Stimulated activated CD4-positive, alpha-beta T cell treated with anti-CD3 and anti-CD28 coated beads, Interleukin-4, amount 100 ng/mL, for 48 hours (primary cell): Measurements from ENCODE around the gene PDE4D.
"Not testable (repeated sequence)": the region's sequence is repeated elsewhere in the genome, so short reads cannot be mapped to it uniquely, and the experiment has no call there.

ENCODE experiments used
- DNase-seq, 2 donors: peaks; one replicate each; pipeline ENCODE4 v3.0.0-alpha.2; 2020; ENCODE audit warnings: low read depth in 2 of 2

The PDE4D gene

DNA sequence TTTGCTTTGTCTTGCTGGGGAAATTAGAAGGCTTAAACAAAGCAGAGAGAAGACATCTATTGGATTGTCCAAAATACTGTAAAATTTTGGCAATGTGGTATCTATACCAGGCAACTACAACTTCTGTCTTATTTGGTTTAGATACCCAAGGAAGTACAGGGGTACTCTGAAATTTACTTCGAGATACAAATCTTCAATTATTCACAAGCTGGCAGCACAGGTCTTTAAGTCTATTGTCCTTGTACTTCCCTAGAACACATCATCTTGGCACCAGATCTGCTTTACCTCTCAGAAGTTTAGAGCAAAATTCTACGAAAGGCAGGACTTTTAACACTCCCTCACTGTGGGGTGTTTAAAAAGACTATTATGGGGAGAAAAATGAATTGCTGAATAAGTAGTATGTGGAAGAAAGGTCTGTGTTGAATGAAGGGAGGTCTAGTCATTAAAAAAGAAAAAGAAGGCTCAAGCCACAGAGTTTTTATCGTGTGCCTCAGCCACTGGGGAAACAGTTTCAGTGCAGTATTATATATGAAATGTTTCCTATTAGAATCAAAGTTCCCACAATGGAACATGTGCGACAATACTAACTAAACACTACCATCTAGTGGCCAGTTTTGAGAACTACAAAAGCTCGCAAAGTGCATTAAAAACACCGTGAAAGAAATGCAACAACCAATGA is 93.7 kb downstream of the PDE4D start:
- no peak for DNase-seq

DNA sequence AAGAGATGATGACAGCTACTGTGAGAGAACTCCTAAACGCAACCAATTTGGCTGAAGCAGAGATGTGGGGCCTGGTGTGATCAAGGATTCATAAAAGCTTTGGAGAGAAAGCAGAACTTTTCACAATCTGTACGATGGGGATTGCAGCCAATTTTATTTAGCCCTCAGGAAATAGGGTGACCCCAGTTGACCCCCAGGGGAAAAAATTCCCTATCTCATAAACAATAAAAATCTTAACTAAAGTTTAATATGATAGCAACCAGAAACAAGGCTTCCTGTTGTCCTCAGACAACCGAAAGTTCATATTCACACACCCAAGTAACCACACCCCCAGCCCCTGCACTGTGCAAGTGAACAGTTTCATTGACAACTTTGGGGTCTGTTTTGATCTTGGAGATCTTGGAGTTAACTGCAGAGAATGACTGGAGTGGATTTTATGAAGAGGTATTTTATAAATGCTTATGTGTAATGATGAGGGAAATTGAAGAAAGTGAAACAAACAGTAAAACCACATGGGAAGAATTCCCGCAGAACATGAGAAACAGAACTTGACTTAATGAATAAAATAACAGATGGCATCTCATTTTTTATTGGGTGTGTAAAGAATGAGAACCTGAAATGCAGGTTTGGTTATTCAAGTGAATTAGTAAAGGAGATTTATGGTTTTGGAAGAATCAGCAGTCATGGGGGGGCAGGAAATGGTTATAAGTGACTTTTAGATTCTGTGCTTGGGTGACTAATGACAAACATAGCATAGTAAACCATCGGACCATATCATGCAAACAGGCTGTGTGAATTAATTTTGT is 94.5 kb downstream of the PDE4D start:
- no peak for DNase-seq

- DNase-seq: no peak
Measured at GRCh38 chr5:59795141-59795540, 98.4 kb downstream of the PDE4D start.

DNA sequence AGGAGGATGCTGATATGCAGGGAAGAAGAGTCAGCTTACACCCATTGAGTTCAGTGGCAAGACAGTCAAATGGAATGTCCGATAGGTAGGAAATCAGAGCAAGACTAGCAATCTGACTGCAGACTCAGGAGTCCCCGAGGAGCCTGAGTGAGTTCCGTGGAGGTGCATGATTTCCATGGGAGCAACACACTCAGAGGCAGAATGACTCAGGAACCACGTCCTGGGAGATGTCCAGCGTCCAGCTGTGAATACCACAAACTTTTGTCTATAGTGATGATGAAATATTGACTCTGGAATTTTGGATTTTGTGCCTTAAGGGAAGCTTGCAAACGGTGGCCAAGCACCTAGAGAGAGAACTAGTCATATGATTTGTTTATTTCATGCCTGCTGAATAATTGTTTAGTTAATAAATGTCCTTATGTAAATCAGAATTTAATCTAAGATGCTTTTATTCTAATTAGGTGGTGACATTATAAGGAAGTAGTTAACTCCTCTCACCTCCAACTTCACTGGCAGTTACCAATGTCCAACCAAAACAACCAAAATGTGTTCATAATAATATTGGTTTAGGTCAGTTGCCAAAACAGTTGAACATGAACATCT is 100.4 kb downstream of the PDE4D start:
- no peak for DNase-seq

GRCh38 chr5:59791617-59792016 is 101.9 kb downstream of the PDE4D start:
- no peak for DNase-seq

DNA sequence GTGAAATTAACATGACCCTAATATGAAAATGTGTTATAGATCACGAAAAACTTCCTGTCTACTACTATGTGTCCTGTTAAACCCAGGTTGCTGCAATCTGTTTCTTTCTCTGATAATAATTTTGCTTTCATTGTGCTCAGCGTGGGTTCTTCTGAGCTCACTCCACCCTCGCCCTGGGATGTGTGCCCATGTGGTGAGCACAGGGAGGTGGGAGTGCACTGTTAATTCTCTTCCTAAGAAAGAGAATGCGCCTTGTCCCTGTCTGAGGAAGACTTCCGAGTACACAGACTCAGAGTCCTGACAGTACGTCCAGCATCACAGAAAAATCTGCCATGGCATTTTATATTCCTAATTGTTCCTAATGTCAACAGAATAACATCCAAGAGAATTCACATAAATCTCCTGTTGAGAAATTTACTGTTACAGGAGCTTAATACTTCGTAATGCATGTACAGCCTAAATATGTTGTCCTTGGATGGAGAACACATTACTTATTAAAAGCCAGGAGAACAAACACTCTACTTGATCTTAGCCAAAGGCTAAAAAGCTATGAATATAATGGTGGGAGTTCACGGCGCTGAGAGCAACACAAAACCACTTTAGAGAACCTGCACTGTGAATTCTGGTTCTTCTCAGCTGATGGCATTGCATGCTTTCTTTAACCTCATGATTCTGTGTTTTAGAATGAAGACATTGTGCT is 102.6 kb downstream of the PDE4D start:
- no peak for DNase-seq

GRCh38 chr5:59790376-59790775 is 103.2 kb downstream of the PDE4D start:
- no peak for DNase-seq

DNA sequence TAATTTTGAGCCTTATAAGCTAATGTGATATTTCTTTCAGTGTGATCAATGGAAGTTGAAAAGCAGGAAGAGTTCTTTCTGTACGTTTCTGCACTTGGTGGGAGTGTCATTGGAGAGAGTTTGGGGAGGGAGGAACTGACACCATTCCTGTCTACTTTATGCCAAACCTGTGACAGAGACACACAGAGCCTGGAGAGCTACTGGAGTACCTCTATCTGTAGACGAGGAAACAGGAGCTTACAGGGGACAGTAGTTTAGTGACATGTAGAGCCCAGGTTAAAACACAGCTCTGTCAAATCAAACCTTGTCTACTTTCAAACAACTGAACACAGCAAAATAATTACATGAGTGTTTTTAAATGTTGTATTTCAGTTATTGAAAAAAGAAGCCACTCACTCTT is 103.6 kb downstream of the PDE4D start:
- DNase-seq: no peak

DNA sequence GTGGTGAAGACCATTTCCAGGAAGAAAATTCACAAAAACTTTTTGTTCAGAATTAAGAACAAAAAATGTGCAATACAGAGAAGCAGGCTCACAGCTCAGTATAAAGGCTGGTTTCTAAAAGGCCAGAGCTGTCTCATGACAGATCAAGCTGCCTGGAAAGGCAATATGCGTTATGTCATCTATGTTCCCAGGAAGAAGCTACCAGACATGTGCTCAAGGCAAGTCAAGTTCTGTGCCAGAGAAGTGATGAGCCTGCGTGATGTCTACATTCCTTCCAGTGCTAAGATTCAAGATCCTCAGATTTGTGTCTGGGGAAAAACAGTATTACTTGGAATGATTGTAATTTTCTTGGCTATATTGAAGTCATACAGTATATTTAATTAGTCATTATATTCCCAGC is 104.3 kb downstream of the PDE4D start:
- no peak for DNase-seq

DNA sequence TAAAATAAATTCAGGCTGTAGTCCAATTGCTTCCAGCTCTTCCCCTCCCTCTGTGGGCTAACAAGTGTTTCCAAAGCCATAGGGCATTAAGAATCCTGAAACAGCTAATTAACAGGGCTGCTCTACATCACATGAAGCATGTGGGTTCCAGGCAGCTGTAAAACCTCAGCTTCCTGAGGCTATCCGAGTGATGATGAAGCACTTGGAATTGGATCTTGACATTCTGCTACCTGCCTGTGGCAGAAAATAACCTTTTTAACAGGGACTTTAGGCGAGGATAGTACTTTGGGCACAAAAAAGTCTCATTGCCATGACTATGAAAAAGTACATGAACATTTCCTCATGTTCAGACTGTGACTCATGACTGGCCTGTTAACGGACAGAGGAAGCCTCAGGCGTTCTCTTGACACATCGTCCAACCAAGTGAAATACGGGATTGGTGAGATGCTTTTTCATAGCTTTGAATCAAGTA is 107.2 kb downstream of the PDE4D start:
- no peak for DNase-seq

DNA sequence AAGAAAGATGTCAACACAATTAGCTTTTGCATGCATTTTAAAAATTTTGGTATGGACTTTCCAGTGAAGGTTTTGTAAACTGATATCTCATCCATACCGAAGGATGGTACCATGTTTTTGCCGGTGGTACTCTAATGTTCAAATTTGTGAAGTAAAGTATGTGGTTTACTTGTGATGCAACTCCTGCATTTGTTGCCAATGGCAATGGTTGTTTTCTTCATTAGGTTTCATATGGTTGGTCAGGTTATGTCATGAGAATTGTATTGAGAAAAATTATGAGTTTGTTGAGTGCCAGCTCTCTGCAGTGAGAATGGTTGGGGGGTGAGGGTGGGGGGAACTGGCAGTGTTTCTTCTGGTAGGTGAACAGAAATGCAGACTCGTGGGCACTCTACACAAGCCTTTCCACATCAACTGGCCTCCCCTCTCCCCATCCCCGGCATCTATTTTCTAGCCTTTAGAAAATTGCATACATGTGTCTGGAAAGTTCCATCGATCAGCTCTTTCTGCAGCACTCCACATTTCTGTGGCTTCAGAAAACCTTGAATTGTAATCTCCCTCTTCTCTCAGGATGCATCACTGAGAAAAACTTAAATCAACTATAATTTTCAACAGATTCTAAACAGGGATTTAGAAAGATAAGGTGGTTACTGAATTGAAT is 107.7 kb downstream of the PDE4D start:
- no peak for DNase-seq

- not testable (repeated sequence) for DNase-seq
Measured at GRCh38 chr5:59784708-59785107, 108.8 kb downstream of the PDE4D start.

DNA sequence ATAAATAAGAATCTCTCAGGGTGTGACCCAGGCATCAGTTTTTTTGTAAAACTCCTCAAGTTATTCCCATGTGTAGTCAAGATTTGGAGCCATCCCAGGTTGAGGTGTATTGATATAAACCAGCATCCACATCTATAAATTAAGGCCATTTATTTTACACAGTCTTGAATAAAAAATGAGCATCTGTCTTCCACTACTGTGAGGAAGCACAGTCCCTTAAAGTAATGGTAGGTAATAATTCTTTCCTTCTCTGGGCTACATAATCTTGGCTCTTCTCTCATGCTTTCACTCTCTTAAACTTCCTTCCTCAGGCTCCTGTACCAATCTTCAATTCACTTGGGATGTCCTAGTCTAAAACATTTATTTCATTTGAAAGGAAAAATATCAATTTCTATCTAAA is 110.3 kb downstream of the PDE4D start:
- no peak for DNase-seq

DNA sequence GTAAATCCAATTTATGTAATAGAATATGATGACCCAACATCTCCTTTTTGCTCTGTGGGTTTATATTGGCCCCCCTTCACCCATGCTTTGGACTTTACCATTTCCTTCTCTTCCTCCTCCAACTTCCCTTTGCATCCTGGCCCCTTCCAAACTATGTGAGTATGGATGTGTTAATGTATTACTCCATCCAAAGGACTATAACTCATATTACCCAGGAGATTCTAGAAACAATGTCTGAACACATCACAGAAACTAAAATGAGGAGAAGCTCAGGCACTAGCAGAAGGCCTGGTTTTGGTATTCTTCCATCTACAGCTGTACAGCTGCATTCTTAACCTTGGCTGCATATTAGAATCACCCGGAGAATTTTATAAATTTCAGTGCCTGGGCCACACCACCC is 110.7 kb downstream of the PDE4D start:
- no peak for DNase-seq

GRCh38 chr5:59779453-59779852 is 114.1 kb downstream of the PDE4D start:
- DNase-seq: no peak

DNA sequence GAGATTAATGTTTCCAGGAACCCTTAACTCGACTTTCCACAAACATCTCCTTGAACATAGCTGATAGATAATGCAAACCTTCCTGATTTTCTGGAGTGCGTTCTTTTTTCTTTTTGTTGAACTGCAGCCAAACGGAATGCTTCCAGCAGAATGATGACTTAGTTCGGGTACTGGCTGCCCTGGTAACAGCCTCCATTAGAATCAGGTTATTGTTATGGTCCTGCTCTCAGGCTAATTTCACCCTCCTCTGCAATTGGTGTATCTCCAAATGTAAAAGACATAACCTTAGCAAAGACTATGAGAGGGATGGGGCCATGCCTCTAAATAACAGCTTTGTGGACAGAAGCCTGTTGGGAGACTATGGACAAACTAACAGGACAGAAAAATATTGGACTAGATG is 116.5 kb downstream of the PDE4D start:
- DNase-seq: no peak

- DNase-seq: no peak
Measured at GRCh38 chr5:59773294-59773693, 120.2 kb downstream of the PDE4D start.

- no peak for DNase-seq
Measured at GRCh38 chr5:59772757-59773156, 120.8 kb downstream of the PDE4D start.

DNA sequence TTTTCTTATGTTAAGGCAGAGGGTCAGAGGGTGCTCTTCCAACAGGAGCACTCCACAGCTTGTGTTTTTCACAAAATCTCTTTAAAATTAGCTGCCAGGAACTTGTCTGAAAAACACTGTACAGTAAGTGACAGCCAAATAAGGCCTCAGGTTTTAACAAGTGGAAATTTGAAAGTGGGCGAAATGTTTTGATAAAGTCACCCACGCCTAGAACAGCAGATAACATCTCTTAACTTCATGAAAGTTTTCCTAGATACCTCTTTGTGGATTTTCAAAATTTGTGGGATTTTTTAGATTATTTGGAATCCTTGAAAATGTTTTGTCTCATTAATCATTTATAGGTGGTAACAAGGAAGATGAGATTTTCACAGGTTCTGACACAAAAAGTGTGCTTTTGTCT is 121.3 kb downstream of the PDE4D start:
- DNase-seq: no peak

DNA sequence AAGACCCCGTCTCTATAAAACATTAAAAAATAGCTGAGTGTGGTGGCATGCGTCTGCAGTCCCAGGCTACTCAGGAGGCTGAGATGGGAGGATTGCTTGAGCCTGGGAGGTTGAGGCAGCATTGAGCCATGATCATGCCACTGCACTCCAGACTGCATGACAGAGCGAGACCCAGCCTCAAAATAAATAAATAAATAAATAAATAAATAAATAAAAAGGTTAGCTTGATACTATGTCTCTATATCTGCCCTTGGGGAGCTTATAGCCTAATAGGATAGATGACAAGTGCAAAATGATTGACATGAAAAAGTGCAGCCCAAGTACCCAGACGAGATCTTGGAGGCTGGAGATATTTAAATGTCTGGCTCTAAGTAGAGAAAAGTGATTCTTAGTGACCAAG is 122.6 kb downstream of the PDE4D start:
- no peak for DNase-seq

GRCh38 chr5:59769832-59770231 is 123.7 kb downstream of the PDE4D start:
- DNase-seq: no peak

DNA sequence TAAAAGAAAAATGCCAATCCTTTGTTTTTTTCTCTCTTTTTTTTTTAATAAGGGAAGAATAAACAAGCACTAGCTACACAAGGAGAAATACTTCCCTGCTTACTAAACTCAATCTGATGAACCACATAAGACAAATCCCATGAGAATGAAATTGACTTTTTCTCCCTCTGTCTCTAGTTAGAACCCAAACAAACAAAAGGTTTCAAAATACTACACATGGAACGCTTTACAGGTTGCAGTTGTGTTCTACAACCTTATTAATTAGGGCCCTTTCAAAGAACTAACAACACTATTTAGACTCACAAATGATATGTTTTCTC is 124.5 kb downstream of the PDE4D start:
- DNase-seq: no peak
